HG02840 (cell line): ENCODE measurements around the gene TUBGCP6.
"Not testable (repeated sequence)": the region's sequence is repeated elsewhere in the genome, so short reads cannot be mapped to it uniquely, and the experiment has no call there.

Source experiments
- ATAC-seq: cut with Tn5 transposase; IDR thresholded peaks from one replicate; pipeline ENCODE4 v1.9.1; 2021; ENCODE audit warnings: mild to moderate bottlenecking, moderate library complexity, moderate number of reproducible peaks; ENCODE audit not compliant: unreplicated experiment, low FRiP score

The TUBGCP6 gene

DNA sequence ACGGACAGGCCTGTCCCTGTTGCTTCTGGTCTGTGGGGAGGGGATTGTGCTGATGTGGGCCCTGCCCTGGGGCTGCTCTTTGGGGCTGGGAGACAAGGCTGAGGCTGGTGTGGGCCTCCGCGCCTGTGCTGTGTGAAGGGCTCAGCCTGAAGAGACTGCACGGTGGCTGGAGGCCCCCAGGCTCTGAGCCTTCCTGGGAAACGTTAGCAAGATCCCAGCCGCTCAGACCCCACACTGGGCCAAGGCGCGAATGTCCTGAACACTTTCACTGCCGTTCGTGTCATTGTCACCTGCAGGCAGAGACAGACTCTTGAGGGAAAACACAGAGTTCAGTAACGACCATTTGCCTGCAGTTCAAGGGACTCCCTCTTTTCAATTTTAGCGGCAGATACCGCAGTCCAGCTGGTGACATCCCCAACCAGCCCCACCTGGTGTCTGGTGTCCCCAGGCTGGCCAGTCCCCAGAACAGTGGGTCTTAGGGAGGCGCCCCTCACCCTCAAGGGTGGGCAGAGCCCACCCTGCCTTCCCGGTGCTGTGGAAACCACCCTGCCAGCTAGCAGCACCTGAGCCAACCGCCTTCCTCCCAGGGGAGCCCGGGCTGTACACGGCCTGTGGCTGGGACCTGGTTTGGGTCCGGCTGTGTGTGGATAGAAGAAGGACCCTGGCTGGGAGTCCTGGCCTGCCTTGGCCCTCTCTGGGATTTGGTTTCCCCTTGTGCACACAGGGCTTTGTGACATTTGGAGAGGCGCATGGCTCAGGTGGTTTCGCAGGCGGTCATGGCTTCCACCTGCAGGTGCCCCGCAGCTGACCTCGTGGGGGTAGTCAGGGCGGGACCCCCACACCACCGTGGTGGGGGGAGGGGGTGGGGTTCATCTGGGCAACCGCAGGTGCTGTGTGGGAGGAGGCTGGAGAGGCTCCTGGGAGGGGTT lies 68.6 kb downstream of the TUBGCP6 start:
- no peak for ATAC-seq

DNA sequence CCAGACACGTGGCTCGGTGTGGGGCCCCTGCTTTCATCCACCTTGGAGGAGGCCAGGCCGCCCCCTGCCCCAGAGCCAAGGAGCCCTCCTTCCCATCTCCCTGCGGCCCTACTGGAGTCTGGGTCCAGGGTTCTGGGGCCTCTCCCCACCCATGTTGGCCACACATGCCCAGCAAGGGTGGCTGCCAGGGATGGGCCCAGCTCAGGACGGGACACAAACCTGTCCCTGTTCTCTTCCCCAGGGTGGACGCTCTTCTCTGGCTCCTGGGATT lies 69.7 kb downstream of the TUBGCP6 start:
- ATAC-seq = no peak

DNA sequence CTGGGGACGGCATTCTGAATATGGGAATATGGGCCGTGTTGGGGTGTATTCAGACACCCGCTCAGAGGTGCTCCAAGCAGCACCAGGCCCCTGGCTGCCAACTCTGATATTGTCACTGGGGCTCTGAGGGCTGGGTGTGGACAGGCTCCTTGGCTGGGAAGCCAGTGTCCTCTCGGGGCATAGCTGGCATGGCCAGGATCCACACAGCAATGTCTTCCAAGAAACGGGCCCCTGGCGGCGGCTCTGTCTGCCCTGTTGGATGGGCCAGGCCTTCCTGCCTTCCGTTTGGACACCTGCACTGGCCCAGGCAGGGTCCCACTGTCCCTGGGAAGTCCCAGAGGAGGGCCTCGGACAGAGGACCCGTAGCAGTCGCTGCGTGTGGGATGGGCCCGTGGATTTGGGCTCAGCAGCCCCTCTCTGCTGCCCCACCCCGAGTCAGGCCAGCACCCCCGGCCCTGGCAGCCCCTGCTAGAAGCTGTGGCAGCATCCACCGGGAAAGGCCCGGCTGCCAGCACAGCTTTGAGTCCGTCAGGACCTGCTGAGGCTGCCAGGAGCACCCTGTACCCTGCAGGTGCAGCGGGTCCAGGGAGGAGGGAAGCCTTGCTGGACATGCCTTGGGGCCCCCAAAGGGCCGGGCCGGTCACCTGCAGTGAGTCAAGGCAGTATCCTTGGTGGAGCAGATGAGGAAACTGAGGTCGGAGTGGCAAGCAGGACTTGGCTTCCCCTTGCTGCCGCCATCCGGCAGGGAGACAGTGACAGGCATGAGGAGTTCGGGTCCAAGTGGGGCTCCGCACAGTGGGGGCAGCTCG lies 70.2 kb downstream of the TUBGCP6 start:
- ATAC-seq = no peak

DNA sequence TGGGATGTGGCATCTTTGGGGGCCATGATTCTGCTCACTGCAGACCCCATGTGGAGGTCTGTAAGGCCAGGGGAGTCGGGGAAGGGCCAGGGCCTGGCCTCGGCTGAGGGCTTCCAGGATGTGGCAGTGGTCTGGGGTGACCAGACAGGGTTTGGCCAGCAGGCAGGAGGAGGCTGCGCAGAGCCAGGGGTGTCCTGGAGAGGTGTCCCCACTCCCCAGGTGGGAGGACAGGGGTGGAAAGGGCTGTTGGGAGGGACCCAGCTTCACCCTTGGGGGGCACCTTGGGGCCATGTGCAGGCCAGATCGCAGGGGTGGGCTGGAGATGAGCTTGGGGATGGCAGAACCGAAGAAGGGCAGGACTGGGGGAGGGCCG lies 70.9 kb downstream of the TUBGCP6 start:
- no peak for ATAC-seq

DNA sequence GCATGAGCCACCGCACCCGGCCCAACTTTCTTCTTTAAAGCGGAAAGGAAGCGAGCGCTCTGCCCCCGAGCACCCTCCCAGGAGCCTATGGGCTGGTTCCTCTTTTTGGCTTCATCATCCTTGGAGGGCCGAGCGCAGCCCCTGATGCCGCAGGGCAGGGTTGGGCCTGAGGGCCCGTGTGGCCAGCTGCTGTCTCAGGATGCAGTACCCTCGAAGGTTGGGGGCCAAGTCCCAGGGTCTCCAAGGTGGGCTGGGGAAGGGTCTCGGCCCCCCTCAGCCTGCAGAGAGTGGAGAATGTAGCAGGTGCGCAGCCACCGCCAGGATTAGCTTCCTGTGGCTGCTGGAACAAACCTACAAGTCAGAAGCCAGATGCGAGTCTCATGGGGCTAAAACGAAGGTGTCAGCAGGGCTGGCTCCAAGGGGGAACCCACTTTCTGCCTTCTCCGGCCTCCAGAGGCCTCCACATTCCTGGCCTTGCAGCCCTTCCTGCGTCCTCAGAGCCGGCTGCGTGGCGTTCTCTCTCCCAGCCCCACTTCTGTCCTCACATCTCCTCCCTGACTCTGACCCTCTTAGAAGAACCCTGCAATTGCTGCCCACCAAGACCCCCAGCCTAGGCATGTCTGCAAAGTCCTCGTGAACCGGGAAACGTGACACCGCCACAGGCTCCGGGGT lies 71.4 kb downstream of the TUBGCP6 start:
- no peak for ATAC-seq

DNA sequence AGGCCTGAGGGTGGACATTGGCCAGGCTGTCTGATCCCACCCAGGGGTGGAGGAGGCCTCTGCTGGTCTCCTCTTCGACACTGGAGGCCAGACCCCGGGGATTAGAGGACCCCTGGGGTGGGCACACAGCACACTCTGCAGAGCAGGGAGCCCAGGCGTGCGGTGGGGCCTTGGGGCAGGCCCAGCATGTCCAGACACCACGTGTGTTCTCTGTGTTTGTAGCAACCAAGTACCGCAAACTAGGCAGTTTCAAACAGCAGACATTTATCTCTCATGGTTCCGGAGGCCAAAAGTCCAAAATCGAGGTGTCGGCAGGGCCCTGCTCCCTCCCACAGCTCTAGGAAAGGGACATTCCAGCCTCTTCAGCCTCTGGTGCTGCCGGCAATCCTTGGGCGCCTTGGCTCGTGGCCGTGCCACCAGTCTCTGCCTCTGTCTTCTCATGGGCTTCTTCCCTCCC lies 72.8 kb downstream of the TUBGCP6 start:
- no peak for ATAC-seq

DNA sequence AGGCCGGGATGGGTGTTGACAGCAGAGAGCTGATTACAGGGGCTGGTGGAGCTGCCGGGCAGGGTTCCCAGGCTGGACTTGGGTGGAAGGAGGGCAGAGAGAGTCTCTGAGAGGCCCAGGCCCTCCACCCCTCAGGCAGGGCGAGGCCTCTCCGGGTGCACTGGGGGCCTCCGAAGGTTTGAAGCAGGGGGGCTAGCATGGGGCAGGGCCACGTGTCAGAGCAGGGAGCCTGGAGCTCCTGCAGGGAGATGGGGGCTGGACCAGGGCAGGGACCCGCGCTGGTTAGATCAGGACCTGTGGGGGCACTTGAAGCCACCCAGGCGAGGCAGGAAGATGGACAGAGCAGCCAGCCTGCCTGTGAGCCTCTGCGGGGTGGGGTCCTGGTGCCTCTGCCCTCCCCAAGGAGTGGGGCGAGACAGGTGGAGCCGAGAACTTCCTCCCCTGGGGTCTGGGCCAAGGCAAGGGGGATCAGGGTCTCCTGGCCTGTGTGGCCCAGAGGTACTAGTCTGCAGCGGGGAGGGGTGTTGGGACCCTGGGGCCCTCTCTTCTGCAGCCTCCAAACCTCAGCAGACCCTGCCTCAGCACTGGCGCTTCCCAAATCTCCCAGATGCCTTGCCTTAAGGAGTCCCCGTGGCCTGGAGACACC lies 73.4 kb downstream of the TUBGCP6 start:
- ATAC-seq = no peak

DNA sequence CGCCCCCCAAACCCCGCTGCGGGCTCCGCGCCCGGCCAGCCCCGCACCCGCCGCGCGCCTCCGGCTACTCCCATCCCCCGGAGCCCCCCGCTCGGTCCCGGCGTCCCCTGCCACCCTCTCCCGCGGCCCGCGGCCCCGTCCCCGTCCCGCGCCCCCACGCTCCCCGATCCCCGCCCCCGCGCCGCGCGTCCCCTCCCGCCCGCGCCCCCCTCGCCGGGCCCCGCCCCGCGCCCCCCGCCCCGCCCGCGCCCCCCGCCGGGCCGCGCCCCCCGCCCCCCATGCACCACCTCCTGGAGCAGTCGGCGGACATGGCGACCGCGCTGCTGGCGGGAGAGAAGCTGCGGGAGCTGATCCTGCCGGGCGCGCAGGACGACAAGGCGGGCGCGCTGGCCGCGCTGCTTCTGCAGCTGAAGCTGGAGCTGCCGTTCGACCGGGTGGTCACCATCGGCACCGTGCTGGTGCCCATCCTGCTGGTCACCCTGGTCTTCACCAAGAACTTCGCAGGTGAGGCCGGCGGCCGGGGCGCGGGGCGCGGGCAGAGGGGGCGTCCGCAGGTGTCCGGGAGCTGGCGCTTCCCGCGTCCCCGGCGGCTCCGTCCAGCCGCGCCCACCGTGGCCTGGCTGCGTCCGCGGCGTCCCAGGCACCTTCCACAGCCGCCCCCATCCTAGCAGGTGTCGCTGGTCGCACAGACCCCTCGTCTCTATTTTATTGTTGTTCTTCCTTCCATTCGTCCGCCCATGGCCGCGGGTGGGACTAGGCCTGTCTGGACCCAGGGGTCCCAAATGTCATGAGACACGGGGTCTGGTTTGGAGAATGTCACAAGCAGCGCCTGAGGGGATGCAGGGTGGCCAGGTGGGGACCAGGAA lies 74.1 kb downstream of the TUBGCP6 start, which contains the start of gene PANX2:
Gene PANX2, plus strand, starts transcription at position 279 of the 866 bp plus-strand sequence. Its CDS starts 0 bp downstream, at position 279.
- no peak for ATAC-seq

DNA sequence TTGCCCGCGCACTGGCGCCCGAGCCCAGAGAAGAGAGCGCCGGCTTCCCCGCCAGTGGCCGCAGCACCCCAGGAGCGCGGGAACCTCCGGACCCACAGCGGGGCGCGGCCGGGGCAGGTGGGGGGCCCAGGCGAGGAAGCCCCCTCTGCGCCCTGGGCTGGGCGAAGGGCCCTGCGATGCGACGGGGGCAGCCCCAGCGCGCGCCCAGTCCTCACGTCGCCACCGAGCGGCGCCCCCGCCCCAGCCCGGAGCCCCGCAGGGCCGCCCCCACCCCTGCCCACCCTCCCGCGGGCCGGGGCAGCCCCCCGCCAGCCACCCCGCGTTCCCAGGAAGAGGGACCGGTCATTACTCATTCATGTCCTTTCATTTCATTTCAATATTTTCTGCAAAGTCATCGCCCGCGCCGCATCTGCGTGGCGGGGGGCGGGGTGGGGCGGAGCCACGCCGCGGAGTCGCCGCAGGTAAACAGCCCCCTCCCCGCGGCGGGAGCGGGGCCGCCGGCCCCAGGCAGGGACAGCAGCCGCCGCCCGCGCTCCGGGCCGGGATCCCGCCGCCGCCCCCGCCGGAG lies 75.0 kb downstream of the TUBGCP6 start:
- no peak for ATAC-seq

DNA sequence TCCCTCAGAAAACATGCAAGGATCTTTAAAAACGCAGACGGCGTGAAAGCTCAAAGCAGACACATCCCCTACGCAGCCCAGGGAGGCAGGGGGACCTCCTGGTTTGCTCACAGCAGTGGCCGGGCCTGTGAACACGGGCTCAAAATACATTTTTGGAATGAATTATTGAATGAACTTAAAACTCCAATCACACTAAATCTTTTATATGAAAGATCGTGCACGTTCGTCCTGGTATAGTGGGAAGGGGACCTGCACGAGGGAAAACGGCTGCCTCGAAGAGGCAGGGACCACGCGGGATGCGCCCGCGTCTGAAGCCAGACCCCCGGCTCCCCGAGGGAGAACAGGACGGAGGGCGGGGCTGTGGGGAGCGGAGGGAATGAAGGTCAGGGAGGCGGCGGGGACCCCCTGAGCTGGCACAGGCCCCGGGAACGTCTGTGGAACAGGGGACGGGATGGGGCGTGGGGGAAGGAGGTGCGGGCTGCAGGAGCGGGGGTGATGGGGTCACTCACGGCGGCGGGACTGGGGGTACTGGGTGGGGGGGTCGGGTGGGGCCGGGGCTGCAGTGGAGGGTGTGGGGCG lies 75.6 kb downstream of the TUBGCP6 start:
- no peak for ATAC-seq

DNA sequence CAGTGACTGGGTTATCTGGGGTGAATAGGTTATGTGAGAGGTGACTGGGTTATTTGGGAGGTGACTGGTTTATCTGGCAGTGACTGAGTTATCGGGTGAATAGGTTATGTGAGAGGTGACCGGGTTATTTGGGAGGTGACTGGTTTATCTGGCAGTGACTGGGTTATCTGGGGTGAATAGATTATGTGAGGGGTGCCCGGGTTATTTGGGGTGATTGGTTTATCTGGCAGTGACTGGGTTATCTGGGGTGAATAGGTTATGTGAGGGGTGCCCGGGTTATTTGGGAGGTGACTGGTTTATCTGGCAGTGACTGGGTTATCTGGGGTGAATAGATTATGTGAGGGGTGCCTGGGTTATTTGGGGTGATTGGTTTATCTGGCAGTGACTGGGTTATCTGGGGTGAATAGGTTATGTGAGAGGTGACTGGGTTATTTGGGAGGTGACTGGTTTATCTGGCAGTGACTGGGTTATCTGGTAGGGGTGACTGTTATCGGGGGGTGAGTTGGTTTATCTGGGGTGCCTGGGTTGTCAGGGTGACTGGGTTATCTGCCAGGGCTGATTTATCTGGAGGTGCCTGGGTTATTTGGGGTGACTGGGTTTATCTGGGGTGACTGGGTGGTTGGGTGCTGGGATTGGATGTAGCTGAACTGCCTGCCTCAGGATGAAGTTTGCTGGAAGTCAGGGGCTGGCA lies 76.2 kb downstream of the TUBGCP6 start:
- not testable (repeated sequence) for ATAC-seq

DNA sequence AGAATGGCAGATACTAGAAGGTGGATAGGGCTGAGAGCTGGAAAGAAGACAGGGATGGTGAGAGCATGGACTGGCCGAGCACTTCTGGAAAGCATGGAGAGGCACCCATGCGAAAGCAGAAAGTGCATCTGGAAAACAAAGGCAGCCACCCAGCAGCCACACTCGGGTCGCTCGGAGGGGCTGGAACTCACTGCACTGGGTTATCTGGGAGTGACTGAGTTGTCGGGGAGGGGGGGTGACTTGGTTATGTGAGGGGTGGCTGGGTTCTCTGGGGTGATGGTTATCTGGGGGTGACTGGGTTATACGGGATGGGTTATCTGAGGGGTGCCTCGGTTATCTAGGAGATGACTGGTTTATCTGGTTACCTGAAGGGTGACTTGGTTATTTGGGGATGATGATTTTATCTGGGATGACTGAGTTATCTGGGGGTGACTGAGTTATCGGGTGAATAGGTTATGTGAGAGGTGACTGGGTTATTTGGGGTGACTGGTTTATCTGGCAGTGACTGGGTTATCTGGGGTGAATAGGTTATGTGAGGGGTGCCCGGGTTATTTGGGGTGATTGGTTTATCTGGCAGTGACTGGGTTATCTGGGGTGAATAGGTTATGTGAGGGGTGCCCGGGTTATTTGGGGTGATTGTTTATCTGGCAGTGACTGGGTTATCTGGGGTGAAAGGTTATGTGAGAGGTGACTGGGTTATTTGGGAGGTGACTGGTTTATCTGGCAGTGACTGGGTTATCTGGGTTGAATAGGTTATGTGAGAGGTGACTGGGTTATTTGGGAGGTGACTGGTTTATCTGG lies 76.9 kb downstream of the TUBGCP6 start:
- ATAC-seq = no peak
